A549 (cell line): ENCODE measurements around the gene NR3C2.

ENCODE experiments used
- CBX2 ChIP-seq: fragments of 200-600 bp; sonication (generic); IDR thresholded peaks from 2 replicates; pipeline ENCODE4 v1.6.1; 2016; ENCODE audit warnings: low read depth, mild to moderate bottlenecking, borderline replicate concordance
- CBX8 ChIP-seq: fragments of 200-600 bp; sonication (generic); IDR thresholded peaks from 2 replicates; pipeline ENCODE4 v1.6.1; 2016
- CHD2 ChIP-seq: fragments of 150-350 bp; IDR thresholded peaks from 2 replicates; pipeline ENCODE4 v1.6.1; 2014; ENCODE audit warnings: low read length; ENCODE audit not compliant: partially characterized antibody
- EP300 ChIP-seq, 2 experiments: fragments of >200 bp; sonication (Bioruptor Twin); formaldehyde crosslinking; IDR thresholded peaks; 2 replicates in 1 of 2; 3 replicates in 1 of 2; pipeline ENCODE4 v1.6.1; 2016 to 2017
- JUN ChIP-seq, 2 experiments: fragments of >200 bp; sonication (Bioruptor Twin); formaldehyde crosslinking; IDR thresholded peaks; 2 replicates in 1 of 2; 3 replicates in 1 of 2; pipeline ENCODE4 v1.6.1; 2016 to 2017
- JUNB ChIP-seq: fragments of >200 bp; sonication (Bioruptor Twin); formaldehyde crosslinking; IDR thresholded peaks from 2 replicates; pipeline ENCODE4 v1.6.1; 2016
- MAFK ChIP-seq: fragments of 450-650 bp; IDR thresholded peaks from 2 replicates; pipeline ENCODE4 v1.6.1; 2014; ENCODE audit not compliant: partially characterized antibody
- MAX ChIP-seq: IDR thresholded peaks from 2 replicates; pipeline ENCODE4 v1.6.1; 2012
- POLR2A ChIP-seq: IDR thresholded peaks from 2 replicates; pipeline ENCODE4 v1.6.1; 2012; ENCODE audit warnings: mild to moderate bottlenecking, low read length
- RAD21 ChIP-seq, 2 experiments: fragments of >200 bp in 1 of 2; sonication (Bioruptor Twin) in 1 of 2; formaldehyde crosslinking in 1 of 2; IDR thresholded peaks in 1 of 2; conservative IDR thresholded peaks in 1 of 2; 2 replicates in 1 of 2; 3 replicates in 1 of 2; pipeline ENCODE4 v1.6.1; 2012 to 2018; ENCODE audit warnings: inconsistent platforms in 1 of 2
- RCOR1 ChIP-seq: fragments of 150-350 bp; IDR thresholded peaks from 2 replicates; pipeline ENCODE4 v1.6.1; 2014; ENCODE audit warnings: antibody characterized with exemption, low read length, low read depth
- TFCP2L1 ChIP-seq: fragments of 250-450 bp; sonication (Bioruptor Pico); IDR thresholded peaks from 2 replicates; pipeline ENCODE4 v1.5.0; 2021; ENCODE audit warnings: mild to moderate bottlenecking
- TF ChIP-seq, protein P1 (sequence below): fragments of >200 bp; sonication (Bioruptor Twin); formaldehyde crosslinking; IDR thresholded peaks from 3 replicates; pipeline ENCODE4 v1.5.1; 2016

- TF ChIP-seq CBX2 (no peak), MAX (no peak), EP300 (IDR thresholded peaks at IDR 0.05) (no peak), JUN (IDR thresholded peaks at IDR 0.05) (no peak), POLR2A (no peak), CBX8 (no peak), JUNB (no peak), RAD21 (conservative IDR thresholded peaks at IDR 0.05 in 1 of 2, IDR thresholded peaks at IDR 0.05 in 1 of 2) (no peak), MAFK (no peak), RCOR1 (no peak), CHD2 (no peak), TFCP2L1 (CRISPR knock-in tag) (no peak)
- TF ChIP-seq, protein P1, sequence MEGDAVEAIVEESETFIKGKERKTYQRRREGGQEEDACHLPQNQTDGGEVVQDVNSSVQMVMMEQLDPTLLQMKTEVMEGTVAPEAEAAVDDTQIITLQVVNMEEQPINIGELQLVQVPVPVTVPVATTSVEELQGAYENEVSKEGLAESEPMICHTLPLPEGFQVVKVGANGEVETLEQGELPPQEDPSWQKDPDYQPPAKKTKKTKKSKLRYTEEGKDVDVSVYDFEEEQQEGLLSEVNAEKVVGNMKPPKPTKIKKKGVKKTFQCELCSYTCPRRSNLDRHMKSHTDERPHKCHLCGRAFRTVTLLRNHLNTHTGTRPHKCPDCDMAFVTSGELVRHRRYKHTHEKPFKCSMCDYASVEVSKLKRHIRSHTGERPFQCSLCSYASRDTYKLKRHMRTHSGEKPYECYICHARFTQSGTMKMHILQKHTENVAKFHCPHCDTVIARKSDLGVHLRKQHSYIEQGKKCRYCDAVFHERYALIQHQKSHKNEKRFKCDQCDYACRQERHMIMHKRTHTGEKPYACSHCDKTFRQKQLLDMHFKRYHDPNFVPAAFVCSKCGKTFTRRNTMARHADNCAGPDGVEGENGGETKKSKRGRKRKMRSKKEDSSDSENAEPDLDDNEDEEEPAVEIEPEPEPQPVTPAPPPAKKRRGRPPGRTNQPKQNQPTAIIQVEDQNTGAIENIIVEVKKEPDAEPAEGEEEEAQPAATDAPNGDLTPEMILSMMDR = no peak
Measured at GRCh38 chr4:148041606-148042329, 400.4 kb downstream of the NR3C2 start.
